Stimulated activated CD8-positive, alpha-beta memory T cell treated with anti-CD3 and anti-CD28 coated beads, Interleukin-4, amount 100 ng/mL, for 1 hour (primary cell): ENCODE measurements around the gene HS2ST1.
"Not testable (repeated sequence)": the region's sequence is repeated elsewhere in the genome, so short reads cannot be mapped to it uniquely, and the experiment has no call there.

Experiments
- DNase-seq, 2 donors: peaks; one replicate each; pipeline ENCODE4 v3.0.0-alpha.2; 2020; ENCODE audit warnings: low read depth in 2 of 2, low spot score in 1 of 2

The HS2ST1 gene

GRCh38 chr1:86965012-86965826, 50.8 kb downstream of the HS2ST1 start:
- DNase-seq, result no peak

GRCh38 chr1:86965827-86966182, 51.4 kb downstream of the HS2ST1 start:
- DNase-seq, result no peak

- DNase-seq, result no peak
Observed at GRCh38 chr1:86970938-86971337, 56.5 kb downstream of the HS2ST1 start.

- no peak for DNase-seq
Observed at GRCh38 chr1:86971778-86972177, 57.3 kb downstream of the HS2ST1 start.

- no peak for DNase-seq
Observed at GRCh38 chr1:86972262-86972661, 57.8 kb downstream of the HS2ST1 start.

GRCh38 chr1:86975993-86976550, 61.6 kb downstream of the HS2ST1 start:
- no peak for DNase-seq

- no peak for DNase-seq
Observed at GRCh38 chr1:86976664-86977063, 62.2 kb downstream of the HS2ST1 start.

GRCh38 chr1:86981482-86982213, 67.2 kb downstream of the HS2ST1 start:
- no peak for DNase-seq

- DNase-seq, result not testable (repeated sequence)
Observed at GRCh38 chr1:86983677-86984076, 69.2 kb downstream of the HS2ST1 start.

- no peak for DNase-seq
Observed at GRCh38 chr1:86987446-86987845, 73.0 kb downstream of the HS2ST1 start.

GRCh38 chr1:86988835-86989234, 74.4 kb downstream of the HS2ST1 start:
- no peak for DNase-seq

GRCh38 chr1:86989690-86990089, 75.3 kb downstream of the HS2ST1 start:
- not testable (repeated sequence) for DNase-seq

- no peak for DNase-seq
Observed at GRCh38 chr1:86990826-86991225, 76.4 kb downstream of the HS2ST1 start.

- no peak for DNase-seq
Observed at GRCh38 chr1:86991549-86992186, 77.2 kb downstream of the HS2ST1 start.

GRCh38 chr1:86992861-86993260, 78.4 kb downstream of the HS2ST1 start:
- no peak for DNase-seq

- DNase-seq, result no peak
Observed at GRCh38 chr1:86993269-86993985, 79.0 kb downstream of the HS2ST1 start.

GRCh38 chr1:86994061-86994460, 79.6 kb downstream of the HS2ST1 start:
- DNase-seq, result no peak

GRCh38 chr1:86997538-86997937, 83.1 kb downstream of the HS2ST1 start:
- DNase-seq, result no peak

GRCh38 chr1:86998280-86998679, 83.8 kb downstream of the HS2ST1 start:
- DNase-seq, result no peak

GRCh38 chr1:86998727-86999126, 84.3 kb downstream of the HS2ST1 start:
- DNase-seq, result no peak

- DNase-seq, result no peak
Observed at GRCh38 chr1:87000460-87000859, 86.0 kb downstream of the HS2ST1 start.
